GM21825 (cell line): ENCODE measurements around the gene DDX49.
"Not testable (repeated sequence)": the region's sequence is repeated elsewhere in the genome, so short reads cannot be mapped to it uniquely, and the experiment has no call there.

ENCODE experiments used
- ATAC-seq: cut with Tn5 transposase; IDR thresholded peaks from one replicate; pipeline ENCODE4 v1.9.1; 2021; ENCODE audit warnings: mild to moderate bottlenecking, moderate library complexity; ENCODE audit not compliant: unreplicated experiment

The DDX49 gene

DNA sequence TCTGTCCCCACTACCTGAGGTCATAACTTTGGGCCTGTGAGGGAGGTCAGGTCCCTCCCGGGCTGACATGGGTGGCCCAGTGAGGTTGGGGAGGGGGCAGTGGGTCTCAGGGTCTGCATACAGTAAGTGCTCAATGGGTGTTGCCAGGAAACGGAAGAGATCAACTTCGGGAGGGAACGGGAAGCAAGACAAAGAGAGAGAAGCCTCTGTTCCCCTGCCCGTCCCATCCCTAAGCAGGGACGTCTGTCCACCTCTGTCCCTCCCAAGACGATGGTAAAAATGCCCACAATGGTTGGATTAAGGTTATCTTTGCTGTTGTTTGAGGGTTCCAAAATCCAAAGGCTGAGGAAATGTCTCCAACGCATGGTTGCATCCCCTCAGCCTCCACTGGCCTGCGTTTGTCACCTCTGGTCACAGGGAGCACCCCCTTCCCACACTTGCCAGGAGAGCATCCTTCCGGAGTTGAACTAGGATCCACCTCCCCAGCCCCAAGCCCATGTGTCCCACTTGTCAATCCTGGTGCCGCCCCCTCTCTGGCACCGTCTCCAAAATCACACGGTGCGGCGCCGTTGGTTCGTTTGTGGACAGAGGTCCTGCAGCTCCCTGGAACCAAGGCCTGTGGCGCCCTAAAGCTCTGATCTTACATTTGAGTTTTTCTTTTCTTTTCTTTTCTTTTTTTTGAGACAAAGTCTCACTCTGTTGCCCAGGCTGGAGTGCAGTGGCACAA lies 22.3 kb downstream of the DDX49 start:
- no peak for ATAC-seq

DNA sequence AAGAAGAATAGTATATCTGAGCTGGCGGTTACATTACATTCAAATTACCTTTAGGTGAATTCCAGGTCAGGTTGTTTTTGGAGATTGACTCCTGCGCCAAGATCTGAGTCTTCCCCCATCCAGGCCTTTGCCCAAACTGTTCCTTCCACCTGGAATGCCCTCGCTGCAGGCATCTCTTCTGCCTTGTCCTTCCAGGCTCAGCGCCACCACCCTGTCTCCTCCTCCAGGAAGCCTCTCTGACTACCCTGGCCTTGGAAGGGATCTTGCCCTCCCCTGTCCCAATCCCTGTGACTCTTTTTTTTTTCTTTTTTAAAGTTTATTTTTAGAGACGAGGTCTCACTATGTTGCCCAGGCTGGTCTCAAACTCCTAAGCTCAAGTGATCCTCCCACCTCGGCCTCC lies 23.2 kb downstream of the DDX49 start:
- no peak for ATAC-seq

DNA sequence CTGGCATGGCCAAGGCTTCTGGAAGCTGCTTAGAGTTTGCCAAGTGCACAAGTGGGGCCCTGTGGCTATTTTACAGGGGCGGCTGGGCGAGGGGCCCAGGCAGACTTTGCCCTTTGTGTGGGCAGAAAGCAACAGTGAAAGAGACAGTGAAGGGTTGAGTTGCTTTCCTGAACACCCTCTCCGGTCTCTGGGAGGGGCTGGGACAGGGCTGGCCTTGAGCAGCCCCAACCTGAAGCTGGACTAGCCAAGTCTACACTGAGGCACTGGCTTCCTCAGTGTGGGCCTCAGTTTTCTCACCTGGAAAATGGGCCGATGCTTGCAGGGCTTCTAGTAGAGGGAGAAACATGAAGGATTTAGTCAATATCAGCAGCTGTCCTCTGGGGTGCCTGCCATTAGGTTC lies 23.9 kb downstream of the DDX49 start:
- ATAC-seq, result no peak

DNA sequence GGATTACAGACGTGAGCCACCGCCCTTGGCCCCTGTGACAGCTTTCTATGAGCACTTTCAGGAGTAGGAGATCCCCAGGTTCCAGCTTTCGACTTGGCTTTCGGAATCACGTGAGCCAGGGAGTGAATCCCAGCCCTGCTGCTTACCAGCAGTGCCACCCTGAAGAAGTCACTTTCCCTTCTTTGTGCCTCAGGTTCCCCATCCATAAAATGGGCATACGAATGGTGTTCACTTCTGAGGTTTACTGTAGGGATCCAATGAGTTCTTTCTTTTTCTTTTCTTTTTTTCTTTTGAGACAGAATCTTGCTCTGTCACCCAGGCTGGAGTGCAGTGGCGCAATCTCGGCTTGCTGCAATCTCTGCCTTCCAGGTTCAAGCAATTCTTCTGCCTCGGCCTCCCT lies 25.8 kb downstream of the DDX49 start:
- ATAC-seq, result no peak

DNA sequence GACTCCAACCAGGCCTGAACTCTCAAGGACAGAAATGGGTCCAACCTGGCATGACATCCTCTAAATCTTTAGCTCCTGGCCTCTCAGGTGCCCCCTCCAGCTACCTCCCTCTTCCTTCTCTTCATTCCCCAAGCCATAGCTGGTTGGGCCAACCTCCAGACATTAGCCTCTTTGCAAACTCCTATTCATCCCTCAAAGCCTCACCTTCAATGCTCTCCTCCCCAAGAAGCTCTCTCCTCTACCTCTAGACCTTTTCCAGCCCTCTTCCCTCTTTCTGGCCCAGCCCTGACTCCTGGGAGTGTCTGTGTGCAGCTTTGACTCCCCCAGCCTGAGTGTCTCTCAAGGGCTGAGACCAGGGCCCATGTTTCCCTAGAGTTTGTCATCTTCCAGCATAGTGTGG lies 26.8 kb downstream of the DDX49 start:
- ATAC-seq, result no peak

DNA sequence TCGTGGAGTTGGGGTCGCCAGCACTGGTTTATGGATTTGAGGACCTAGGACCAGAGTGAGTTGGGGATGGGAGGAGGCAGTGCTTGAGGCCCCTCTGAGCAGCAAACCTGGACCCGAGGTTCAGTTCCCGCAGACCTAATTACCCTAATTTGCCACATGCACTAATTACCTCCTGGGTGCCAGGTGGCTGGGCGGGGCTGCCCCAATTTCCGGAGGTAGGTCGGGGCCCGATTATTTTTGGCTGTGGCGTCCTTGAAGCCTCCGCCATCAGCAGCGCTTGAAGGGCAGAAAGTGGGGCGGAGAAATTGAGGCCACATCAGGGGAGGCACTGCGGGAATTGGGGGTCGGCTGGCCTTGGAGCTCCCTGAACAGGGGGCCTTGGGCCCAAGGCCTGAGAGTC lies 27.4 kb downstream of the DDX49 start:
- no peak for ATAC-seq

DNA sequence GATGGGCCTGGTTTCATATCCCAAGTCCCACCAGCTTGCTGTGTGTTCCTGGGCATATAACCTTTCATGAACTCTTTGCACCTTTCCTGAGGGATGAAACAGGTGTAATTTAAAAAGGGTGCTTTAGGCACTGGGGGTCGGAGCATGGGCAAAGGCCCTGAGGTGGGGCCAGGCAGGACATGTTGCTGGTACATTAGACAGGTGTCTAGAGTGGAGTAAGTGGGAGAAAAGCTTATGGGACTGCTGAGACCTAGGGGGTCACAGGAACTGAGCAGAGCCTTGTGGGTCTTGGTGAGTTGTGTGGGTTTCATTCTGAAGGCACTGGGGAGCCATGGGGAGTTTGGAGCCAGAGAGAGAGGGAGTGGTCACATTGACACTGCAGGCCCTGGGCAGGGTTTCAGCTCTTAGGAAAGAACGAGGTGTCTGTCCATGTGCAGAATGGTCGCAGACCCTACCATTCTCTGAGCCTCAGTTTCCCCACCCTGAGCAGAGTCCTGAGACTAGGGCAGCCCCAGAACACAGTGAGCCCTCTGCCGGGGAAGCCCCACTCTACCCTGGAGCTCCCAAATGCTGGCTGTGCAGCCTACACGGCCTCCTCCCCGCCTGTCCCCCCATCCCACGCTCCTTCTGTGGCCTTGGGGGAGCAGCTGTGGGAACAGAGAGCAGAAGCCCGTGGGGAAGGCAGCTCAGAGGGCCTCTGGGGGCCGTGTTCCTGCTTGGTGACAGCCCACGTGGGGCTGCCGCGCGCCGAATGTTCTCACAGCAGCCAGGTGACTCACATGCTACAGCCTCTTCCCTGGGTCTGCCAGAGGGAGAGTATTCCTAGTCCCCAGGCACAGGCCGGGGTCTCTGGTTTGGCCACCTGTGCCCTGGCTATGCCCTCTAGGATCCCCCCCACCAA lies 28.8 kb downstream of the DDX49 start:
- no peak for ATAC-seq

DNA sequence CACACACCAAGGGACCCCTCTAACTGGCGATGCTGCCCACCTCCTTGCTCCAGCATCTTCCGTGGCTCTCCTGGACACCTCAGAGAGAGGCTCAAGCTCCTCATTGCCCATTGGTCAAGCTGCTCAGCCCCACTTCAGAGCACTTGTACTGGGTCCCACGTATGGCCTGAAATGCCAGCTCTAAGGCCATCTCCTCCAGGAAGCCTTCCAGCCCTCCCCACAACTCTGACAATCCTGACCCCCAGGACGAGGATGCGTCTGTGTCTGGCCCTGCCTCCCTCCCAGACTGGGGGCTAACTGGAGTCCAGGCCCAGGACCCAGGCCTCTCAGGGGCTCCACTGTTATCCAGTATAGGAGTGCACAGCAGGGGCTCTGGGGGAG lies 29.5 kb downstream of the DDX49 start:
- ATAC-seq, result no peak

DNA sequence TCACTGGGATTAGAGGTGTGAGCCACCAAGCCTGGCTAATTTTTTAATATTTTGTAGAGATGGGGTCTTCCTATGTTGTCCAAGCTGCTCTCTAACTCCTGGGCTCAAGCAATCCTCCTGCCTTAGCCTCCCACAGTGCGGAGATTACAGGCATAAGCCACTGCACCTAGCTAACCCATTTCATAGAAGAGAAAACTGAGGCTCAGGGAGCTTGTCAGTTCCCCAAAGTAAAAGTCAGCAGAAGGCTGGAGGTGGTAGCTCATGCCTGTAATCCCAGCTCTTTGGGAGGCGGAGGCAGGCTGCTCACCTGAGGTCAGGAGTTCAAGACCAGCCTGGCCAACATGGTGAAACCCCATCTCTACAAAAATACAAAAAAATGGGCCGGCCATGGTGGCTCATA lies 30.3 kb downstream of the DDX49 start:
- ATAC-seq, result no peak

DNA sequence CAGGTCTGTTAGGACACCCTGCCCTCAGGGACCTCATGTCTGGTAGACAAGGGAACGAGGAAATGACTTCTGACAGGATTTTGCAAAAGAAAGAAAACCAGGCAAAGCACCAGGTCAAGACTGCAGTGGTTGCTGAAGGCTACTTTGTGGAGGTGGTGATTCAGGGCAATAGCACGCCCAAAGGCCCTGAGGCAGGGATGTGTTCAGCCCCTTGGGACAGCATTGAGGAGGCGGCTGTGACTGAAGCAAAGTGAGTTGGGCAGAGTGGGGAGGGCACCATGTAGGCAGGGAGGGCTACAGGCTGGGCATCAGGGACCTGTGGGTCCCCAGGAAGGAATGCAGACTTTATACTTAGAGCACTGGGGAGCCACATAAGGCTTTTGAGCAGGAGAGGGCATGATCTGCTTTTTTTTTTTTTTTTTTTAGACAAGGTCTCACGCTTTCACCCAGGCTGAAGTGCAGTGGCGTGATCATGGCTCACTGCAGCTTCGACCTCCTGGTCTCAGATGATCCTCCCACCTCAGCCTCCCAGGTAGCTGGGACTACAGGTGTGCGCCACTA lies 32.3 kb downstream of the DDX49 start:
- ATAC-seq, result no peak

DNA sequence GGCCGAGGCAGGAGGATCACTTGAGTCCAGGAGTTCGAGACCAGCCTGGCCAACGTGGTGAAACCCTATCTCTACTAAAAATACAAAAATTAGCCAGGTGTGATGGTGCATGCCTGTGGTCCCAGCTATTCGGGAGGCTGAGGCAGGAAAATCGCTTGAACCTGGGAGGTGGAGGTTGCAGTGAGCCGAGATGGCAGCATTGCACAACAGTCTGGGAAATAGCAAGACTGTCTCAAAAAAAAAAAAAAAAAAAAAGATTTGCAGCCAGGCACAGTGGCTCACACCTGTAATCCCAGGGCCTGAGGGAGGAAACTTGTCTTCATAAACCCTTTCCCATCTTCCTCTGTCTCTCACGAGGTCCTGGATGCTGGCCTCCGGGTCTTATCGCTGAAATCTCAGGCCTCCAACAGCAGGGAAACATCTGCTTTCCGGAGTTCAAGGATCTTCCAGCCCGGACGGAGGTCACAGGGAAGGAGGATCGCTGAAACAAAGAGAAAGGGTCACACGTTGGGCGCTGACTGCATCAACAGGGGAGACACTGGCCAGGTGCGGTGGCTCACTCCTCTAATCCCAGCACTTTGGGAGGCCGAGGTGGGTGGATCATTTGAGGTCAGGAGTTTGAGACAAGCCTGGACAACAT lies 33.0 kb downstream of the DDX49 start:
- ATAC-seq, result not testable (repeated sequence)

DNA sequence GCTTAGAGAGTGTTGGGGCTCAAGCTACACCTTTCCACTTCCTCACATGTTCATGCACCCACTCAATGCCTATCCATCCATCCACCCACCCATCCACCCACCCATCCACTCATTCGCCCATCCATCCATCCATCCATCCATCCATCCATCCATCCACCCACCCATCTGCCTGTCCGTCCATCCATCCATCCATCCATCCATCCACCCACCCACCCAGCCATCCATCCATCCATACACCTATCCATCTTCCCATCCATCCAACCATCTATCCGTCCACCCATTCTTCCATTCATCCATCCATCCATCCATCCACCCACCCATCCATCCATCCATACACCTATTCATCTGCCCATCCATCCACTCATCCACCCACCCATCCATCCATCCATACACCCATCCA lies 34.6 kb downstream of the DDX49 start:
- no peak for ATAC-seq

DNA sequence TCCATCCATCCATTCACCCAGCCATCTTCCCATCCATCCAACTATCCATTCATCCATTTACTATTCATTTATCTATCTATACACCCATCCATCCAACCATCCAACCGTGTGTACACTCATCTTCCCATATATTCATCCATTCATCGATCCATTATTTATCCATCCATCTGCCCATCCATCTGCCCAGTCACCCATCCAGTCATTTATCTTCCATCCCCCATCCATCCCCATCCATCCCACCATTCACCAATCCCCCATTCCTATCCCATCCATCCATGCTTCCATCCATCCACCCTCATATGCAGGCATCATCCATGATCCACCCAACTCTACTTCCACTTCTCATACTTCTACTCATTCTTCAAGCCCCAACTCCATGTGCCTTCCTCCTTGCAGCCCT lies 35.5 kb downstream of the DDX49 start:
- ATAC-seq, result no peak

DNA sequence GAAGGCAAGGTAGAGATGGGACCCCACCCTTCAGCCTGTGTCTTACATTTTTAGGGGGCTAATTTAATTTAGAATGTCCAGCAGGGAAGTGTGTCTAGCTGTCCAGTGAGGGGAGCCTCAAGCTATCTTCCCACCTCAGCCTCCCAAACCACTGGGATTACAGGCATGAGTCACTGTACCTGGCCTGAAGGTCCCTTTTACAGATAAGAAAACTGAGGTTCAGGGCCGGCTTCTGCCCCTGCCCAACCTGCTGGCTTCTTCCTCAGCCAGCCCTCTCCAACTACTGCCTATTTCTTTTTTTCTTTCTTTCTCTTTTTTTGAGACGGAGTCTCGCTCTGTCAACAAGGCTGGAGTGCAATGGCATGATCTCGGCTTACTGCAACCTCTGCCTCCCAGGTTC lies 40.9 kb downstream of the DDX49 start:
- ATAC-seq, result no peak

DNA sequence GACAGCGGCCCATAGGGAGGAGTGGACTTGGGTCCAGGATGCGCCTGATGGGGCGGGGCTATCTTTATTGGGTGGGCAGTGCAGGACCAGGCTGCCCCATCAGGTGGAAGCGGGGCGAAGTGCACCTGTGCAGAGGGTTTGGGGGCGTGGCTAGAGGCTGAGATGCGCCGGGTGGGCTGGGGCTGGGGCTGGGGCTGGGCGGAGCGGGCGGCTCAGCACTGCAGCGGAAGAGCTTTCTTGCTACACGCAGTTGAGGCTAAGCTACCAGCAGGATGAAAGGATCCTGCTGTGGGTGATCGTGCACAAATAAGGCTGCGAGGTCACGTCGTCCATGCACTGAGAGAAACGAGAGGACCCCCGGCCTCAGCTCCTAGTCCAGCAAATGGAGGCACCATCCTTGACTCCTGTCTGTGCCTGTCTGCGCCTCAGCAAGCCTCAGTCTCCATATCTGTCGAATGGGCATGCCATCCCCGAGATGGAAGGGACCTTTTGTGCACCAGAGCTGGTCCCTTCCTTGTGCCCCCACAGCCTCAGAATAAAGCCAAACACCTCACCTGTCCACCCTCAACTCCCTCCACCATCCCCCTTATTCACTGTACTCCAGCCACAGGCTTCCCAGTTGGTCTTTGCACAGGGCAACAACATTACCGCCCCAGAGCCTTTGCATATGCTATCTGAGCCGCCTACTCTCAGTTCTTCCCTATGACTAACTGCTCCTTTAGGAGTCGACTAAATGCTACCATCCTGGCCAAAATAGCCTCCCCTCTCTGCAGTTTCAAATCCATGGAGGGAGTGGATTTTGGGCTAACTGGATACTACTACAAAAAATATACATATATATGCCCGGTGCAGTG lies 42.5 kb downstream of the DDX49 start:
- ATAC-seq, result no peak

DNA sequence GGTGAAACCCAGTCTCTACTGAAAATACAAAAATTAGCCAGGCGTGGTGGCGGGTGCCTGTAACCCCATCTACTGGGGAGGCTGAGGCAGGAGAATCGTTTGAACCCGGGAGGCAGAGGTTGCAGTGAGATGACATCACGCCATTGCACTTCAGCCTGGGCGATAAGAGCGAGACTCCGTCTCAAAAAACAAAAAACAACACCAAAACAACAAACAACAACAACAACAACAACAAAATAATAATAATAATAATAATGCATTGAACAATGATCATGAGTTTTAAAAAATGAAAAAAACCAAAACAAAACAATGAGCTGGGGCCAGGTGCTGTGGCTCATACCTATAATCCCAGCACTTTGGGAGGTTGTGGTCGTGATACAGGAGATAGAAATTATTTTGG lies 44.6 kb downstream of the DDX49 start:
- no peak for ATAC-seq

DNA sequence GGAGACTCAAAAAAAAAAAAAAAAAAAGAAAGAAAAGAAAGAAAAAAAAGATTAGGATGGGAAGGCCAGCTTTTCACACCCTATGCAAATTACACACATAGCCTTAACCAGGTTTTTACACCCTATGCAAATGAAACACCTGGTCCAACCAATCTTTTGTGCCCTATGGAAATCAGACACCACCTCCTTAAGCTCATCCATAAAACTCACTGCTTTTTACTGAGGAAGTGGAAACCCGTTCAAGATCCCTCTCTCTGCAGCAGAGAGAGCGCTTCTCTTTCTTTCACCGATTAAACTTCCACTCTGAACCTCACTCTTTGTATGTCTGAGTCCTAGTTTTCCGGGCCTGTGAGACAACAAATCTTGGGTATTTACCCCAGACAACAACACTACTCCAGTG lies 46.8 kb downstream of the DDX49 start:
- no peak for ATAC-seq

DNA sequence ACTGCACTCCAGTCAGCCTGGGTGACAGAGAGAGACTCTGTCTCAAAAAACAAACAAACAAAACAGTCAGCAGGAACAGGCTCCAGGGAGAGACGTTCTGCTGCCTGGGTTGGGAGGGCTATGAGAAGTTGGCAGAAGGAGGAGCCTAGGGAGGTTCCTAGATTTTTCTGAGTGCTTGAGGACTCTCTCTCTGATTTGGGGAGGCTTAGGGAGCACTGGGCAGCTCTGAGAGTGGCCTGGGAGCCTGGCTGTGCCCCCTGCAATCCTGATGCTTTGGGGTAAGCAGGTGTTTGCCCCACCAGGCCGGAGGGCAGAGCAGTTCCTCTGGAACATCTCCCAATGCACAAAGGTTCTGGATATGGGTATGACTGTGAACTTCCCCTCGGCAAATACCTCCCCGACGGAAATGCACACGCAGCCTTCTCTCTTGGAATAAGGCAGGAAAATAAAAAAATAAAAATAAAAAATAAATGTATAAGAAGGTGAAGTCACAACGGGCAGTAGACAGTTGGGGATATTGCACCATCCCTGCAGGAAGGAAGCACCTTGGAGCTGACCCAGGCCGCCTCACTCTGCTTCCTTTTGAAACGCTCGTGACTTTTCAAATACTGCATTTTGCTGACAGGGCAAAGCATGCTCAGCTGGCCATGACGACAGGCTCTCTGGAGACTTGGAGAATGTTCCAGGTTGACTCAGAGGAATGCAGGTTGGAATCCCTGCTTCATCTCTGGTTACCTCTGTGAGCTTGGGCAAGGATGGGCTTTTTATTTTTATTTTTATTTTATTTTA lies 48.0 kb downstream of the DDX49 start:
- ATAC-seq, result no peak

DNA sequence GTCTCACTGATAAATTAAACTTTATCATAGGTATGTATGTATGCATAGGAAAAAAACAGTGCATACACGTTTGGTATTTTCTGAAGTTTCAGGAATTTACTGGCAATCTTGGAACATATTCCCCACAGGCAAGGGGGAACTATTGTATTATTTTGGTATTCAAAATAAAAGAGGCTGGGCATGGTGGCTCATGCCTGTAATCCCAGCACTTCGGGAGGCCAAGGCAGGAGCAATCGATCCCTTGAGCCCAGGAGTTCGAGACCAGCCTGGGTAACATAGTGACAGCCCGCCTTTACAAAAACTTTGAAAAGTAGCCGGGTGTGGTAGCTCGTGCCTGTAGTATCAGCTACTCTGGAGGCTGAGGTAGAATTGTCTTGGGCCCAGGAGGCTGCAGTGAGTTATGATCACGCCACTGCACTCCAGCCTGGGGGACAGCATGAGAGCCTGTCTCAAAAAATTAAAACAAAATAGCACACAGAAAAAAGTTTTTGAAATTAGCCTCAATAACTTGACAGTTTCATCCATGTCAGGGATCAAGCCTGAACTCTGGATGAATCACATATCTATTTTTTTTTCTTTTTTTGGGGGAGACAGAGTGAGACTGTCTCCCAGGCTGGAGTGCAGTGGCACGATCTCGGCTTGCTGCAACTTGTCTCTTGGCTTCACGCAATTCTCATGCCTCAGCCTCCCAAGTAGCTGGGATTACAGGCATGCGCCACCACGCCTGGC lies 50.6 kb downstream of the DDX49 start:
- ATAC-seq, result no peak
